GM23338 (cell line): ENCODE data around the gene ARID1B. TPM values are rescaled to one million over a fixed set of nuclear protein-coding genes. Genes with fewer than 3 reads are reported as not detected.

Source experiments
- ATAC-seq: fragments of 200-7000 bp; cut with Tn5 transposase; 3 replicates; pipeline ENCODE4 v1.9.1; 2020
- DNase-seq: peaks from one replicate; pipeline ENCODE4 v3.0.0-alpha.2; 2015; ENCODE audit warnings: low spot score
- H2AFZ ChIP-seq: fragments of 200-600 bp; sonication (generic); 2 replicates; pipeline ENCODE4 v1.8.0; 2016; ENCODE audit warnings: antibody characterized with exemption, mild to moderate bottlenecking, moderate library complexity
- H3F3A ChIP-seq: fragments of 200-600 bp; sonication (generic); replicated peaks from 2 replicates; pipeline ENCODE4 v1.8.0; 2017; ENCODE audit warnings: antibody characterized with exemption, mixed run types, low read depth
- H3K27ac ChIP-seq: fragments of 200-600 bp; sonication (generic); 2 replicates; pipeline ENCODE4 v1.6.1; 2016; ENCODE audit warnings: low read depth
- H3K27me3 ChIP-seq: fragments of 200-600 bp; sonication (generic); 2 replicates; pipeline ENCODE4 v1.8.0; 2016; ENCODE audit warnings: mild to moderate bottlenecking, mixed run types, moderate library complexity; ENCODE audit not compliant: insufficient read depth
- H3K36me3 ChIP-seq: fragments of 200-600 bp; sonication (generic); 2 replicates; pipeline ENCODE4 v1.8.0; 2016; ENCODE audit warnings: mild to moderate bottlenecking; ENCODE audit not compliant: insufficient read depth
- H3K4me1 ChIP-seq: fragments of 200-600 bp; sonication (generic); 2 replicates; pipeline ENCODE4 v1.8.0; 2016; ENCODE audit warnings: mild to moderate bottlenecking, moderate library complexity; ENCODE audit not compliant: insufficient read depth
- H3K4me2 ChIP-seq: fragments of 200-600 bp; sonication (generic); 2 replicates; pipeline ENCODE4 v1.7.1; 2017; ENCODE audit warnings: mixed run types
- H3K4me3 ChIP-seq: fragments of 200-600 bp; sonication (generic); 2 replicates; pipeline ENCODE4 v1.6.1; 2016; ENCODE audit warnings: mixed run types
- H3K79me2 ChIP-seq: fragments of 200-600 bp; sonication (generic); replicated peaks from 2 replicates; pipeline ENCODE4 v1.8.0; 2017; ENCODE audit warnings: mild to moderate bottlenecking; ENCODE audit not compliant: insufficient read depth
- H3K9me2 ChIP-seq: fragments of 200-600 bp; sonication (generic); 2 replicates; pipeline ENCODE4 v1.8.0; 2017; ENCODE audit not compliant: insufficient read depth
- H4K20me1 ChIP-seq: fragments of 200-600 bp; sonication (generic); replicated peaks from 2 replicates; pipeline ENCODE4 v1.8.0; 2017; ENCODE audit warnings: mild to moderate bottlenecking; ENCODE audit not compliant: insufficient read depth
- H3K27ac Mint-ChIP-seq: 2 replicates; pipeline ENCODE4 v1.8.0; 2020; ENCODE audit warnings: inconsistent platforms, mild to moderate bottlenecking, moderate library complexity, mixed read lengths
- H3K27me3 Mint-ChIP-seq: 3 replicates; pipeline ENCODE4 v1.8.0; 2022; ENCODE audit warnings: low read depth, mild to moderate bottlenecking, moderate library complexity, mixed read lengths, inconsistent platforms; ENCODE audit not compliant: insufficient read depth, poor library complexity
- H3K36me3 Mint-ChIP-seq: 3 replicates; pipeline ENCODE4 v1.8.0; 2021; ENCODE audit warnings: low read depth, mild to moderate bottlenecking, inconsistent platforms, moderate library complexity, mixed read lengths
- H3K4me1 Mint-ChIP-seq: 3 replicates; pipeline ENCODE4 v1.8.0; 2020; ENCODE audit warnings: mild to moderate bottlenecking, inconsistent platforms, mixed read lengths
- H3K4me3 Mint-ChIP-seq: 3 replicates; pipeline ENCODE4 v1.8.0; 2021; ENCODE audit warnings: moderate library complexity, mild to moderate bottlenecking, inconsistent platforms, mixed read lengths
- H3K9me3 Mint-ChIP-seq: 3 replicates; pipeline ENCODE4 v1.8.0; 2020; ENCODE audit warnings: moderate library complexity, mild to moderate bottlenecking, inconsistent platforms, mixed read lengths
- CREB1 ChIP-seq: fragments of 250-450 bp; sonication (Bioruptor Pico); IDR thresholded peaks from 2 replicates; pipeline ENCODE4 v1.5.0; 2020; ENCODE audit warnings: low read depth, mild to moderate bottlenecking, moderate library complexity
- ETS1 ChIP-seq: IDR thresholded peaks from 2 replicates; pipeline ENCODE4 v1.6.1; 2016; ENCODE audit warnings: antibody characterized with exemption
- EZH2phosphoT487 ChIP-seq: fragments of 200-600 bp; sonication (generic); IDR thresholded peaks from one replicate; pipeline ENCODE4 v1.8.1; 2018; ENCODE audit warnings: antibody characterized with exemption; ENCODE audit not compliant: unreplicated experiment
- JUNB ChIP-seq: IDR thresholded peaks from one replicate; pipeline ENCODE4 v1.6.1; 2016; ENCODE audit warnings: antibody characterized with exemption; ENCODE audit not compliant: unreplicated experiment
- NANOG ChIP-seq: IDR thresholded peaks from 2 replicates; pipeline ENCODE4 v1.6.1; 2016; ENCODE audit warnings: antibody characterized with exemption, borderline replicate concordance
- POLR2AphosphoS5 ChIP-seq: IDR thresholded peaks from 2 replicates; pipeline ENCODE4 v1.6.1; 2016; ENCODE audit warnings: antibody characterized with exemption, low read depth
- ZNF331 ChIP-seq: fragments of 250-450 bp; sonication (Bioruptor Pico); IDR thresholded peaks from 2 replicates; pipeline ENCODE4 v1.5.0; 2020; ENCODE audit warnings: low read depth, mild to moderate bottlenecking, moderate library complexity
- polyA plus RNA-seq: library from polyadenylated mRNA; unstranded; fragments of >200 nt; fragmentation: Nextera tagmentation; extraction: Ambion mirVana; gene quantifications from 2 replicates; pipeline ENCODE4 v1.2.1, GENCODE V29; 2016
- total RNA-seq: library from RNA; depleted of rRNA; stranded (reverse); fragments of >200 nt; shearing (Covaris generic); gene quantifications from 2 replicates; pipeline ENCODE4 v1.2.3, GENCODE V29; 2014
- TF ChIP-seq, protein P1 (sequence below): fragments of 250-450 bp; sonication (Bioruptor Pico); IDR thresholded peaks from 2 replicates; pipeline ENCODE4 v1.5.0; 2020; ENCODE audit warnings: mild to moderate bottlenecking, moderate library complexity
- TF ChIP-seq, protein P2 (sequence below): IDR thresholded peaks from one replicate; pipeline ENCODE4 v1.6.1; 2018; ENCODE audit warnings: antibody characterized with exemption; ENCODE audit not compliant: unreplicated experiment

Gene ARID1B
- total and polyA plus RNA-seq, 2 experiments from 2014 or later = 59.3 to 72.2 TPM

- no peak for TF ChIP-seq ZNF331
- TF ChIP-seq, protein P1, sequence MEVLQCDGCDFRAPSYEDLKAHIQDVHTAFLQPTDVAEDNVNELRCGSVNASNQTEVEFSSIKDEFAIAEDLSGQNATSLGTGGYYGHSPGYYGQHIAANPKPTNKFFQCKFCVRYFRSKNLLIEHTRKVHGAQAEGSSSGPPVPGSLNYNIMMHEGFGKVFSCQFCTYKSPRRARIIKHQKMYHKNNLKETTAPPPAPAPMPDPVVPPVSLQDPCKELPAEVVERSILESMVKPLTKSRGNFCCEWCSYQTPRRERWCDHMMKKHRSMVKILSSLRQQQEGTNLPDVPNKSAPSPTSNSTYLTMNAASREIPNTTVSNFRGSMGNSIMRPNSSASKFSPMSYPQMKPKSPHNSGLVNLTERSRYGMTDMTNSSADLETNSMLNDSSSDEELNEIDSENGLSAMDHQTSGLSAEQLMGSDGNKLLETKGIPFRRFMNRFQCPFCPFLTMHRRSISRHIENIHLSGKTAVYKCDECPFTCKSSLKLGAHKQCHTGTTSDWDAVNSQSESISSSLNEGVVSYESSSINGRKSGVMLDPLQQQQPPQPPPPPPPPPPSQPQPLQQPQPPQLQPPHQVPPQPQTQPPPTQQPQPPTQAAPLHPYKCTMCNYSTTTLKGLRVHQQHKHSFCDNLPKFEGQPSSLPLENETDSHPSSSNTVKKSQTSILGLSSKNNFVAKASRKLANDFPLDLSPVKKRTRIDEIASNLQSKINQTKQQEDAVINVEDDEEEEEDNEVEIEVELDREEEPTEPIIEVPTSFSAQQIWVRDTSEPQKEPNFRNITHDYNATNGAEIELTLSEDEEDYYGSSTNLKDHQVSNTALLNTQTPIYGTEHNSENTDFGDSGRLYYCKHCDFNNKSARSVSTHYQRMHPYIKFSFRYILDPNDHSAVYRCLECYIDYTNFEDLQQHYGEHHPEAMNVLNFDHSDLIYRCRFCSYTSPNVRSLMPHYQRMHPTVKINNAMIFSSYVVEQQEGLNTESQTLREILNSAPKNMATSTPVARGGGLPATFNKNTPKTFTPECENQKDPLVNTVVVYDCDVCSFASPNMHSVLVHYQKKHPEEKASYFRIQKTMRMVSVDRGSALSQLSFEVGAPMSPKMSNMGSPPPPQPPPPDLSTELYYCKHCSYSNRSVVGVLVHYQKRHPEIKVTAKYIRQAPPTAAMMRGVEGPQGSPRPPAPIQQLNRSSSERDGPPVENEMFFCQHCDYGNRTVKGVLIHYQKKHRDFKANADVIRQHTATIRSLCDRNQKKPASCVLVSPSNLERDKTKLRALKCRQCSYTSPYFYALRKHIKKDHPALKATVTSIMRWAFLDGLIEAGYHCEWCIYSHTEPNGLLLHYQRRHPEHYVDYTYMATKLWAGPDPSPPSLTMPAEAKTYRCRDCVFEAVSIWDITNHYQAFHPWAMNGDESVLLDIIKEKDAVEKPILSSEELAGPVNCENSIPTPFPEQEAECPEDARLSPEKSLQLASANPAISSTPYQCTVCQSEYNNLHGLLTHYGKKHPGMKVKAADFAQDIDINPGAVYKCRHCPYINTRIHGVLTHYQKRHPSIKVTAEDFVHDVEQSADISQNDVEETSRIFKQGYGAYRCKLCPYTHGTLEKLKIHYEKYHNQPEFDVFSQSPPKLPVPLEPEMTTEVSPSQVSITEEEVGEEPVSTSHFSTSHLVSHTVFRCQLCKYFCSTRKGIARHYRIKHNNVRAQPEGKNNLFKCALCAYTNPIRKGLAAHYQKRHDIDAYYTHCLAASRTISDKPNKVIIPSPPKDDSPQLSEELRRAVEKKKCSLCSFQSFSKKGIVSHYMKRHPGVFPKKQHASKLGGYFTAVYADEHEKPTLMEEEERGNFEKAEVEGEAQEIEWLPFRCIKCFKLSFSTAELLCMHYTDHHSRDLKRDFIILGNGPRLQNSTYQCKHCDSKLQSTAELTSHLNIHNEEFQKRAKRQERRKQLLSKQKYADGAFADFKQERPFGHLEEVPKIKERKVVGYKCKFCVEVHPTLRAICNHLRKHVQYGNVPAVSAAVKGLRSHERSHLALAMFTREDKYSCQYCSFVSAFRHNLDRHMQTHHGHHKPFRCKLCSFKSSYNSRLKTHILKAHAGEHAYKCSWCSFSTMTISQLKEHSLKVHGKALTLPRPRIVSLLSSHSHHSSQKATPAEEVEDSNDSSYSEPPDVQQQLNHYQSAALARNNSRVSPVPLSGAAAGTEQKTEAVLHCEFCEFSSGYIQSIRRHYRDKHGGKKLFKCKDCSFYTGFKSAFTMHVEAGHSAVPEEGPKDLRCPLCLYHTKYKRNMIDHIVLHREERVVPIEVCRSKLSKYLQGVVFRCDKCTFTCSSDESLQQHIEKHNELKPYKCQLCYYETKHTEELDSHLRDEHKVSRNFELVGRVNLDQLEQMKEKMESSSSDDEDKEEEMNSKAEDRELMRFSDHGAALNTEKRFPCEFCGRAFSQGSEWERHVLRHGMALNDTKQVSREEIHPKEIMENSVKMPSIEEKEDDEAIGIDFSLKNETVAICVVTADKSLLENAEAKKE (CRISPR knock-in tag) = no peak
- TF ChIP-seq EZH2phosphoT487 = no peak
- no peak for TF ChIP-seq JUNB
- no peak for TF ChIP-seq ETS1
- TF ChIP-seq, protein P2, sequence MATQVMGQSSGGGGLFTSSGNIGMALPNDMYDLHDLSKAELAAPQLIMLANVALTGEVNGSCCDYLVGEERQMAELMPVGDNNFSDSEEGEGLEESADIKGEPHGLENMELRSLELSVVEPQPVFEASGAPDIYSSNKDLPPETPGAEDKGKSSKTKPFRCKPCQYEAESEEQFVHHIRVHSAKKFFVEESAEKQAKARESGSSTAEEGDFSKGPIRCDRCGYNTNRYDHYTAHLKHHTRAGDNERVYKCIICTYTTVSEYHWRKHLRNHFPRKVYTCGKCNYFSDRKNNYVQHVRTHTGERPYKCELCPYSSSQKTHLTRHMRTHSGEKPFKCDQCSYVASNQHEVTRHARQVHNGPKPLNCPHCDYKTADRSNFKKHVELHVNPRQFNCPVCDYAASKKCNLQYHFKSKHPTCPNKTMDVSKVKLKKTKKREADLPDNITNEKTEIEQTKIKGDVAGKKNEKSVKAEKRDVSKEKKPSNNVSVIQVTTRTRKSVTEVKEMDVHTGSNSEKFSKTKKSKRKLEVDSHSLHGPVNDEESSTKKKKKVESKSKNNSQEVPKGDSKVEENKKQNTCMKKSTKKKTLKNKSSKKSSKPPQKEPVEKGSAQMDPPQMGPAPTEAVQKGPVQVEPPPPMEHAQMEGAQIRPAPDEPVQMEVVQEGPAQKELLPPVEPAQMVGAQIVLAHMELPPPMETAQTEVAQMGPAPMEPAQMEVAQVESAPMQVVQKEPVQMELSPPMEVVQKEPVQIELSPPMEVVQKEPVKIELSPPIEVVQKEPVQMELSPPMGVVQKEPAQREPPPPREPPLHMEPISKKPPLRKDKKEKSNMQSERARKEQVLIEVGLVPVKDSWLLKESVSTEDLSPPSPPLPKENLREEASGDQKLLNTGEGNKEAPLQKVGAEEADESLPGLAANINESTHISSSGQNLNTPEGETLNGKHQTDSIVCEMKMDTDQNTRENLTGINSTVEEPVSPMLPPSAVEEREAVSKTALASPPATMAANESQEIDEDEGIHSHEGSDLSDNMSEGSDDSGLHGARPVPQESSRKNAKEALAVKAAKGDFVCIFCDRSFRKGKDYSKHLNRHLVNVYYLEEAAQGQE = no peak
- TF ChIP-seq NANOG = no peak
- no peak for TF ChIP-seq POLR2AphosphoS5
- no peak for TF ChIP-seq CREB1 (CRISPR knock-in tag)
- Mint-ChIP-seq H3K36me3 (peaks cover 8% of the 10 kb centered on the region), H3K4me3 (no peak overlapping the region), H3K27me3 (peaks cover 5% of the 10 kb centered on the region), H3K9me3 (0 out of 3 replicates have a peak, but pooled peaks cover 2% of the 10 kb centered on the region), H3K4me1 (peaks cover 59% of the 10 kb centered on the region), H3K27ac (no peak overlapping the region; the same call in 1 of the 2 replicates)
- H2AFZ ChIP-seq = no peak overlapping the region
- peaks cover 36% of the 10 kb centered on the region for H4K20me1 ChIP-seq
- peaks cover 35% of the 10 kb centered on the region for H3K4me1 ChIP-seq
- peak; percentile 19; the same call in 1 of the 3 replicates for ATAC-seq
- no peaks in the 10 kb centered on the region for H3K27me3 ChIP-seq
- H3K27ac ChIP-seq = no peak overlapping the region
- no peaks in the 10 kb centered on the region for H3K9me2 ChIP-seq
- no peak overlapping the region for H3K4me2 ChIP-seq
- no peak overlapping the region for H3K4me3 ChIP-seq
- H3K79me2 ChIP-seq = peaks cover 99% of the 10 kb centered on the region
- H3K36me3 ChIP-seq = no peaks in the 10 kb centered on the region
- DNase-seq = no peak
- H3F3A ChIP-seq = no peaks in the 10 kb centered on the region
Measured at GRCh38 chr6:156809034-156809433, 31.9 kb downstream of the ARID1B start.
